ENCODE measurements around the gene CTSA. TPM values are rescaled to one million over a fixed set of nuclear protein-coding genes. Genes with fewer than 3 reads are reported as not detected.

Gene CTSA
- total and polyA plus RNA-seq, 2 experiments from 2014 or later, result 39.9 to 63.9 TPM

DNA sequence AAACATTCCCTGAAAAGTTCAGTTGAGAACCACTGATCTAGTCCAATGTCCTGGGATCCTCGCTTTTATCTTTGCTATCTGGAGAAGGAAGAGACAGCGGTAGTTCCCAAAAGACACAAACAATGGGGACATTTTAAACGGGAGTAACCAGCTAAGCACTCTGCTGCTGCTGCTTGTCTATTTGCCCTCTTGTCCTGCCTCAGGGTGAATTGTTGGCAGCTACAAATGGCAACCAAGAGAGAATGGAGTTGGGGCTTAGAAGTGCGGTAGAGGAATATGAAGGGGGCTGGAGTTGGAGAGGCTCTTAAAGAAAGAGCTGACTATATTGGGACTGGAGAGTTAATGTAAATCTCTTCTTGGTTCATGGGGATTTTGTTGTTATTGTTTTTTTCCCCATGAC is 16.6 kb upstream of the CTSA start (continued):
- TF ChIP-seq, protein P1, sequence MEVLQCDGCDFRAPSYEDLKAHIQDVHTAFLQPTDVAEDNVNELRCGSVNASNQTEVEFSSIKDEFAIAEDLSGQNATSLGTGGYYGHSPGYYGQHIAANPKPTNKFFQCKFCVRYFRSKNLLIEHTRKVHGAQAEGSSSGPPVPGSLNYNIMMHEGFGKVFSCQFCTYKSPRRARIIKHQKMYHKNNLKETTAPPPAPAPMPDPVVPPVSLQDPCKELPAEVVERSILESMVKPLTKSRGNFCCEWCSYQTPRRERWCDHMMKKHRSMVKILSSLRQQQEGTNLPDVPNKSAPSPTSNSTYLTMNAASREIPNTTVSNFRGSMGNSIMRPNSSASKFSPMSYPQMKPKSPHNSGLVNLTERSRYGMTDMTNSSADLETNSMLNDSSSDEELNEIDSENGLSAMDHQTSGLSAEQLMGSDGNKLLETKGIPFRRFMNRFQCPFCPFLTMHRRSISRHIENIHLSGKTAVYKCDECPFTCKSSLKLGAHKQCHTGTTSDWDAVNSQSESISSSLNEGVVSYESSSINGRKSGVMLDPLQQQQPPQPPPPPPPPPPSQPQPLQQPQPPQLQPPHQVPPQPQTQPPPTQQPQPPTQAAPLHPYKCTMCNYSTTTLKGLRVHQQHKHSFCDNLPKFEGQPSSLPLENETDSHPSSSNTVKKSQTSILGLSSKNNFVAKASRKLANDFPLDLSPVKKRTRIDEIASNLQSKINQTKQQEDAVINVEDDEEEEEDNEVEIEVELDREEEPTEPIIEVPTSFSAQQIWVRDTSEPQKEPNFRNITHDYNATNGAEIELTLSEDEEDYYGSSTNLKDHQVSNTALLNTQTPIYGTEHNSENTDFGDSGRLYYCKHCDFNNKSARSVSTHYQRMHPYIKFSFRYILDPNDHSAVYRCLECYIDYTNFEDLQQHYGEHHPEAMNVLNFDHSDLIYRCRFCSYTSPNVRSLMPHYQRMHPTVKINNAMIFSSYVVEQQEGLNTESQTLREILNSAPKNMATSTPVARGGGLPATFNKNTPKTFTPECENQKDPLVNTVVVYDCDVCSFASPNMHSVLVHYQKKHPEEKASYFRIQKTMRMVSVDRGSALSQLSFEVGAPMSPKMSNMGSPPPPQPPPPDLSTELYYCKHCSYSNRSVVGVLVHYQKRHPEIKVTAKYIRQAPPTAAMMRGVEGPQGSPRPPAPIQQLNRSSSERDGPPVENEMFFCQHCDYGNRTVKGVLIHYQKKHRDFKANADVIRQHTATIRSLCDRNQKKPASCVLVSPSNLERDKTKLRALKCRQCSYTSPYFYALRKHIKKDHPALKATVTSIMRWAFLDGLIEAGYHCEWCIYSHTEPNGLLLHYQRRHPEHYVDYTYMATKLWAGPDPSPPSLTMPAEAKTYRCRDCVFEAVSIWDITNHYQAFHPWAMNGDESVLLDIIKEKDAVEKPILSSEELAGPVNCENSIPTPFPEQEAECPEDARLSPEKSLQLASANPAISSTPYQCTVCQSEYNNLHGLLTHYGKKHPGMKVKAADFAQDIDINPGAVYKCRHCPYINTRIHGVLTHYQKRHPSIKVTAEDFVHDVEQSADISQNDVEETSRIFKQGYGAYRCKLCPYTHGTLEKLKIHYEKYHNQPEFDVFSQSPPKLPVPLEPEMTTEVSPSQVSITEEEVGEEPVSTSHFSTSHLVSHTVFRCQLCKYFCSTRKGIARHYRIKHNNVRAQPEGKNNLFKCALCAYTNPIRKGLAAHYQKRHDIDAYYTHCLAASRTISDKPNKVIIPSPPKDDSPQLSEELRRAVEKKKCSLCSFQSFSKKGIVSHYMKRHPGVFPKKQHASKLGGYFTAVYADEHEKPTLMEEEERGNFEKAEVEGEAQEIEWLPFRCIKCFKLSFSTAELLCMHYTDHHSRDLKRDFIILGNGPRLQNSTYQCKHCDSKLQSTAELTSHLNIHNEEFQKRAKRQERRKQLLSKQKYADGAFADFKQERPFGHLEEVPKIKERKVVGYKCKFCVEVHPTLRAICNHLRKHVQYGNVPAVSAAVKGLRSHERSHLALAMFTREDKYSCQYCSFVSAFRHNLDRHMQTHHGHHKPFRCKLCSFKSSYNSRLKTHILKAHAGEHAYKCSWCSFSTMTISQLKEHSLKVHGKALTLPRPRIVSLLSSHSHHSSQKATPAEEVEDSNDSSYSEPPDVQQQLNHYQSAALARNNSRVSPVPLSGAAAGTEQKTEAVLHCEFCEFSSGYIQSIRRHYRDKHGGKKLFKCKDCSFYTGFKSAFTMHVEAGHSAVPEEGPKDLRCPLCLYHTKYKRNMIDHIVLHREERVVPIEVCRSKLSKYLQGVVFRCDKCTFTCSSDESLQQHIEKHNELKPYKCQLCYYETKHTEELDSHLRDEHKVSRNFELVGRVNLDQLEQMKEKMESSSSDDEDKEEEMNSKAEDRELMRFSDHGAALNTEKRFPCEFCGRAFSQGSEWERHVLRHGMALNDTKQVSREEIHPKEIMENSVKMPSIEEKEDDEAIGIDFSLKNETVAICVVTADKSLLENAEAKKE (CRISPR knock-in tag; IDR thresholded peaks at IDR 0.05), result no peak
- no peak for TF ChIP-seq NANOG (IDR thresholded peaks at IDR 0.05; ENCODE audit: borderline replicate concordance)
- TF ChIP-seq, protein P2, sequence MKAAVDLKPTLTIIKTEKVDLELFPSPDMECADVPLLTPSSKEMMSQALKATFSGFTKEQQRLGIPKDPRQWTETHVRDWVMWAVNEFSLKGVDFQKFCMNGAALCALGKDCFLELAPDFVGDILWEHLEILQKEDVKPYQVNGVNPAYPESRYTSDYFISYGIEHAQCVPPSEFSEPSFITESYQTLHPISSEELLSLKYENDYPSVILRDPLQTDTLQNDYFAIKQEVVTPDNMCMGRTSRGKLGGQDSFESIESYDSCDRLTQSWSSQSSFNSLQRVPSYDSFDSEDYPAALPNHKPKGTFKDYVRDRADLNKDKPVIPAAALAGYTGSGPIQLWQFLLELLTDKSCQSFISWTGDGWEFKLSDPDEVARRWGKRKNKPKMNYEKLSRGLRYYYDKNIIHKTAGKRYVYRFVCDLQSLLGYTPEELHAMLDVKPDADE (IDR thresholded peaks at IDR 0.05), result no peak
- TF ChIP-seq EZH2phosphoT487 (IDR thresholded peaks at IDR 0.05; ENCODE audit: unreplicated experiment), result no peak
- no peak for TF ChIP-seq EZH2 (IDR thresholded peaks at IDR 0.05; ENCODE audit: low read depth, unreplicated experiment)
- no peak for TF ChIP-seq ZNF331 (CRISPR knock-in tag; IDR thresholded peaks at IDR 0.05; ENCODE audit: low read depth)
- no peak for TF ChIP-seq POLR2AphosphoS5 (IDR thresholded peaks at IDR 0.05; ENCODE audit: low read depth)
- TF ChIP-seq JUNB (IDR thresholded peaks at IDR 0.05; ENCODE audit: unreplicated experiment), result no peak

DNA sequence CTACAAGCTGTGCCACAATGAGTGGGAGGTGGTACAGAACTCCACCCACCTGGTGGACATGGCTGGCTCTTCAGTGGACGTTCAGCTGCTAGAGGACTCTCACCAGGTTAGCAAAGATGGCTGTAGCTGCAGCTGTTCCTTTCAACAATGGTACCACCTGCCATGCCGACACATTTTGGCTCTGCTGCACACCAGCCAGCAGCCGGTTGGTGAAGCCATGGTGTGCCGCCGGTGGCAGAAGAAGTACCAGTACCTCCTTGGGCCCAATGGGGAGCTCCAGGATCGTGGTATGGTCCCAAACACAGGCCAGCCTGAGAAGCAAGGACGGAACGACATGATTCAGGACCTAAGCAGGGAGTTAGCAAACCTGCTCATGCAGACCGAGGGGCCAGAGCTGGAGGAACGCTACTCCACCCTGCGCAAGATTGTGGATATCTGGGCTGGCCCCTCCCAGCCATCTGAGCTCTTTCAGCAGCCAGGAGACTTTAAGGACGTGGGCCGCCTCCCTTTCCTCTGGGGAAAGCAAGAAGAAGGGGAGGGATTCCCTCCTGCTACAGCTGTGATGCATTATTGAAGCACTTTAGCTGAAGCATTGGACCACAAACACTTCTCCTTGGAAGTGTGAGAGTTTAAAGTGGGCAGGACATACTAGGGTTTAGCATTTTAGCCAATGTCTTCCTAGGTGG is 12.9 kb upstream of the CTSA start:
- ATAC-seq, result no peak
- Histone ChIP-seq H3K79me2 (replicated peaks; ENCODE audit: insufficient read depth) (peaks cover 14% of the 10 kb centered on the region), H3K27ac (ENCODE audit: low read depth) (no peak overlapping the region), H4K20me1 (replicated peaks; ENCODE audit: insufficient read depth) (peaks cover 11% of the 10 kb centered on the region; the same call in 1 of the 2 replicates), H3K4me1 (ENCODE audit: insufficient read depth) (no peaks in the 10 kb centered on the region), H3K27me3 (ENCODE audit: insufficient read depth) (no peaks in the 10 kb centered on the region), H3F3A (replicated peaks; ENCODE audit: low read depth) (no peaks in the 10 kb centered on the region), H3K9me2 (ENCODE audit: insufficient read depth) (no peaks in the 10 kb centered on the region), H3K4me2 (no peak overlapping the region), H3K36me3 (ENCODE audit: insufficient read depth) (no peaks in the 10 kb centered on the region), H2AFZ (no peak overlapping the region), H3K4me3 (no peak overlapping the region)
- Mint-ChIP-seq H3K4me3 (no peak overlapping the region), H3K36me3 (ENCODE audit: low read depth) (peaks cover 17% of the 10 kb centered on the region), H3K27ac (no peak overlapping the region), H3K9me3 (peaks cover 4% of the 10 kb centered on the region; the same call in 1 of the 3 replicates), H3K27me3 (ENCODE audit: insufficient read depth, low read depth, poor library complexity) (peaks cover 6% of the 10 kb centered on the region), H3K4me1 (peaks cover 8% of the 10 kb centered on the region; the same call in 2 of the 3 replicates)
- no peak for DNase-seq (ENCODE audit: low spot score)
- TF ChIP-seq, protein P1 (CRISPR knock-in tag; IDR thresholded peaks at IDR 0.05), result no peak

Measured in GM23338 (cell line).